Neural cell (in vitro differentiated cells): Measurements from ENCODE around the gene SGIP1. TPM values are rescaled to one million over a fixed set of nuclear protein-coding genes. Genes with fewer than 3 reads are reported as not detected.

ENCODE experiments used
- H2AFZ ChIP-seq: fragments of 200-600, 300-800 bp; sonication (generic), shearing (Covaris generic); 2 replicates; pipeline ENCODE4 v1.6.0; 2014; ENCODE audit warnings: low read depth, mild to moderate bottlenecking, antibody characterized with exemption, low read length, moderate library complexity
- H3F3A ChIP-seq: fragments of 200-600 bp; shearing (Covaris generic); 2 replicates; pipeline ENCODE4 v1.6.1; 2016; ENCODE audit warnings: mild to moderate bottlenecking, moderate library complexity, mixed read lengths, antibody characterized with exemption, low read length; ENCODE audit not compliant: insufficient read depth, poor library complexity, severe bottlenecking
- H3K27ac ChIP-seq: fragments of 200-600, 300-800 bp; sonication (generic), shearing (Covaris generic); 2 replicates; pipeline ENCODE4 v1.5.1; 2014; ENCODE audit warnings: mild to moderate bottlenecking, low read length, moderate library complexity
- H3K27me3 ChIP-seq: fragments of 300-800, 200-600 bp; sonication (generic), shearing (Covaris generic); 2 replicates; pipeline ENCODE4 v1.6.0; 2014; ENCODE audit warnings: mild to moderate bottlenecking, low read depth, low read length, moderate library complexity; ENCODE audit not compliant: insufficient read depth
- H3K36me3 ChIP-seq: fragments of 300-800, 200-600 bp; sonication (generic), shearing (Covaris generic); 2 replicates; pipeline ENCODE4 v1.5.1; 2014; ENCODE audit warnings: mild to moderate bottlenecking, antibody characterized with exemption, low read length, moderate library complexity; ENCODE audit not compliant: insufficient read depth
- H3K4me2 ChIP-seq: fragments of 300-800, 200-600 bp; sonication (generic), shearing (Covaris generic); 2 replicates; pipeline ENCODE4 v1.6.0; 2014; ENCODE audit warnings: mild to moderate bottlenecking, low read length
- H3K4me3 ChIP-seq: fragments of 300-800, 200-600 bp; sonication (generic), shearing (Covaris generic); 2 replicates; pipeline ENCODE4 v1.5.1; 2014; ENCODE audit warnings: mild to moderate bottlenecking, low read length, moderate library complexity
- H3K79me2 ChIP-seq: fragments of 200-600 bp; shearing (Covaris generic); replicated peaks from 2 replicates; pipeline ENCODE4 v1.6.0; 2014; ENCODE audit warnings: mild to moderate bottlenecking, low read length, moderate library complexity; ENCODE audit not compliant: insufficient read depth
- H3K9ac ChIP-seq: fragments of 300-800, 200-600 bp; sonication (generic), shearing (Covaris generic); 2 replicates; pipeline ENCODE4 v1.6.1; 2016; ENCODE audit warnings: mild to moderate bottlenecking, low read length, mixed read lengths
- H3K9me2 ChIP-seq: fragments of 200-600 bp; shearing (Covaris generic); 2 replicates; pipeline ENCODE4 v1.6.1; 2016; ENCODE audit warnings: mild to moderate bottlenecking, low read length, mixed read lengths; ENCODE audit not compliant: insufficient read depth
- H3K9me3 ChIP-seq: fragments of 200-600, 300-800 bp; sonication (generic), shearing (Covaris generic); 2 replicates; pipeline ENCODE4 v1.6.1; 2016; ENCODE audit warnings: mild to moderate bottlenecking, mixed run types, low read length, moderate library complexity, mixed read lengths
- H4K20me1 ChIP-seq: fragments of 200-600 bp; shearing (Covaris generic); 2 replicates; pipeline ENCODE4 v1.6.1; 2016; ENCODE audit warnings: mild to moderate bottlenecking, mixed run types; ENCODE audit not compliant: insufficient read depth
- CTCF ChIP-seq: fragments of 450-650 bp; IDR thresholded peaks from 2 replicates; pipeline ENCODE4 v1.5.1; 2014; ENCODE audit warnings: antibody characterized with exemption, mild to moderate bottlenecking, moderate library complexity; ENCODE audit not compliant: poor library complexity, severe bottlenecking
- EP300 ChIP-seq: fragments of 450-650 bp; conservative IDR thresholded peaks from 2 replicates; pipeline ENCODE4 v1.6.1; 2014; ENCODE audit warnings: antibody characterized with exemption, mild to moderate bottlenecking, moderate library complexity; ENCODE audit not compliant: poor library complexity, severe bottlenecking
- EZH2 ChIP-seq: fragments of 200-600, 300-800 bp; shearing (Covaris generic), sonication (generic); IDR thresholded peaks from 2 replicates; pipeline ENCODE4 v1.6.1; 2014; ENCODE audit warnings: antibody characterized with exemption, low read length, borderline replicate concordance, mild to moderate bottlenecking; ENCODE audit not compliant: insufficient read depth, poor library complexity, severe bottlenecking
- MXI1 ChIP-seq: fragments of 450-650 bp; conservative IDR thresholded peaks from 2 replicates; pipeline ENCODE4 v1.6.1; 2014; ENCODE audit warnings: antibody characterized with exemption, mild to moderate bottlenecking; ENCODE audit not compliant: poor library complexity, severe bottlenecking
- POLR2AphosphoS5 ChIP-seq: IDR thresholded peaks from 2 replicates; pipeline ENCODE4 v1.6.1; 2012
- RAD21 ChIP-seq: fragments of 450-650 bp; conservative IDR thresholded peaks from 2 replicates; pipeline ENCODE4 v1.6.1; 2014; ENCODE audit warnings: antibody characterized with exemption, mild to moderate bottlenecking, moderate library complexity
- REST ChIP-seq: IDR thresholded peaks from 2 replicates; pipeline ENCODE4 v1.6.1; 2012; ENCODE audit warnings: borderline replicate concordance
- SMC3 ChIP-seq: fragments of 450-650 bp; conservative IDR thresholded peaks from 2 replicates; pipeline ENCODE4 v1.6.1; 2014; ENCODE audit warnings: antibody characterized with exemption, mild to moderate bottlenecking, moderate library complexity; ENCODE audit not compliant: poor library complexity
- TAF1 ChIP-seq: IDR thresholded peaks from 2 replicates; pipeline ENCODE4 v1.6.1; 2012; ENCODE audit warnings: low read depth
- polyA plus RNA-seq: library from polyadenylated mRNA; depleted of rRNA; stranded (reverse); fragments of >200 nt; gene quantifications from 2 replicates; pipeline ENCODE4 v1.2.3, GENCODE V29; 2014

The SGIP1 gene
- polyA plus RNA-seq, 1 donor from 2014 or later, result 50.5 TPM

- no peaks in the 10 kb centered on the region for H3K9me2 ChIP-seq
- no peaks in the 10 kb centered on the region for H4K20me1 ChIP-seq
- H2AFZ ChIP-seq, result no peak overlapping the region
- no peaks in the 10 kb centered on the region for H3K36me3 ChIP-seq
- no peaks in the 10 kb centered on the region for H3K79me2 ChIP-seq
- H3K4me2 ChIP-seq, result no peak overlapping the region
- no peak overlapping the region for H3K9ac ChIP-seq
- no peak overlapping the region for H3K27ac ChIP-seq
- TF ChIP-seq TAF1 (no peak), POLR2AphosphoS5 (no peak), REST (no peak), CTCF (no peak), SMC3 (no peak), EZH2 (no peak), EP300 (no peak), RAD21 (no peak), MXI1 (no peak)
- no peaks in the 10 kb centered on the region for H3F3A ChIP-seq
- H3K27me3 ChIP-seq, result no peaks in the 10 kb centered on the region
- H3K9me3 ChIP-seq, result no peaks in the 10 kb centered on the region
- no peak overlapping the region for H3K4me3 ChIP-seq
Observed at GRCh38 chr1:66654643-66655042, 120.7 kb downstream of the SGIP1 start.

GRCh38 chr1:66671455-66671854 is 137.5 kb downstream of the SGIP1 start:
- H3K27ac ChIP-seq, result no peak overlapping the region
- no peak for TF ChIP-seq TAF1
- no peak for TF ChIP-seq CTCF
- TF ChIP-seq REST, result no peak
- no peak for TF ChIP-seq MXI1
- TF ChIP-seq EZH2, result no peak
- no peak for TF ChIP-seq RAD21
- no peak for TF ChIP-seq EP300
- no peak for TF ChIP-seq SMC3
- TF ChIP-seq POLR2AphosphoS5, result no peak
- H3F3A ChIP-seq, result no peaks in the 10 kb centered on the region
- no peaks in the 10 kb centered on the region for H3K27me3 ChIP-seq
- H3K9me3 ChIP-seq, result no peaks in the 10 kb centered on the region
- no peaks in the 10 kb centered on the region for H3K9me2 ChIP-seq
- no peak overlapping the region for H2AFZ ChIP-seq
- no peaks in the 10 kb centered on the region for H3K79me2 ChIP-seq
- H3K36me3 ChIP-seq, result no peaks in the 10 kb centered on the region
- no peak overlapping the region for H3K9ac ChIP-seq
- no peak overlapping the region for H3K4me3 ChIP-seq
- H4K20me1 ChIP-seq, result no peaks in the 10 kb centered on the region
- H3K4me2 ChIP-seq, result no peak overlapping the region
